ENCODE results near the gene ADGRF3. TPM values are rescaled to one million over a fixed set of nuclear protein-coding genes. Genes with fewer than 3 reads are reported as not detected.

The ADGRF3 gene
- total and polyA plus RNA-seq, 2 of the 13 experiments (the other 11 are each of a cell fraction or from before 2014, with no cell fraction given), result 0.40 to 1.5 TPM

DNA sequence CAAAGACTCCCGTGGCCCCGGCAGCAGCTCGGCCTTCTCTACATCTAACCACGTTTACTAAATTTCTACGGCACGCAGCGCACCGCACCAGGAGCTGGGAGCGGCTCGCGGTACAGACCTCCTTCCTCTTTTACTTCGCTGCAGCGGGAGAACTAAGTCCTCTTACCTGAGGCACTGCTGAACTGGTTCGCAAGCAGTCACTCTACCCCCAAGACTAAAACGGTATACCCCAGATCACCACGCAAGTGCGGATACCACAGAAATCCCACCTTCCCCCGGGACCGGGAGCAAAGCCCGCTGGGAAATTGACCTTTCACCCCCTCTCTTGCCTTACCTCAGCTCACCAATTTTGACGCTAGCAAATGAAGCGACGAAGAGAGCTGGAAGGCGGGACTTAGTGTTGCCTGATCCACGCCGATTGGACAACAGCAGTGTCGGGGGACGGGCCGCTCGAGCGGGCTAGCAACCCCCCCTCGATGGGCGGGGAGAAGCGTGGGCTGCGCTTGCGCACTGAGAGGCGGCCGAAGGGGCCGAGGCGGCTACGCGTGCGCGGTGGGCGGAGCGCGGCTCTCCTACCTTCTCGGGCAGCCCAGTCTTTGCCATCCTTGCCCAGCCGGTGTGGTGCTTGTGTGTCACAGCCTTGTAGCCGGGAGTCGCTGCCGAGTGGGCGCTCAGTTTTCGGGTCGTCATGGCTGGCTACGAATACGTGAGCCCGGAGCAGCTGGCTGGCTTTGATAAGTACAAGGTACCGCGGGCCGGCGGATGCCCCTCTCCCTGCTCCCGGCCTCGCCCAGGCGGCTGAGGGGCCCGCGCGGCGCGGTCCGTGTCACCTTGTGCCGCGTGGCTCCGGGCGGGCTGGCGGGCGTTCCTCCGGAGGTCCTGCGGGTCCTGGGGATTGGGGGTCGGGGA, 790 bp downstream of the ADGRF3 start, which contains the start of gene SELENOI (continued):
- TF ChIP-seq, protein P1, sequence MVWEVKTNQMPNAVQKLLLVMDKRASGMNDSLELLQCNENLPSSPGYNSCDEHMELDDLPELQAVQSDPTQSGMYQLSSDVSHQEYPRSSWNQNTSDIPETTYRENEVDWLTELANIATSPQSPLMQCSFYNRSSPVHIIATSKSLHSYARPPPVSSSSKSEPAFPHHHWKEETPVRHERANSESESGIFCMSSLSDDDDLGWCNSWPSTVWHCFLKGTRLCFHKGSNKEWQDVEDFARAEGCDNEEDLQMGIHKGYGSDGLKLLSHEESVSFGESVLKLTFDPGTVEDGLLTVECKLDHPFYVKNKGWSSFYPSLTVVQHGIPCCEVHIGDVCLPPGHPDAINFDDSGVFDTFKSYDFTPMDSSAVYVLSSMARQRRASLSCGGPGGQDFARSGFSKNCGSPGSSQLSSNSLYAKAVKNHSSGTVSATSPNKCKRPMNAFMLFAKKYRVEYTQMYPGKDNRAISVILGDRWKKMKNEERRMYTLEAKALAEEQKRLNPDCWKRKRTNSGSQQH (CRISPR knock-in tag; IDR thresholded peaks at IDR 0.05; ENCODE audit: low read depth), result peak; percentile 97
- TF ChIP-seq ISX (CRISPR knock-in tag; conservative IDR thresholded peaks at IDR 0.05), result 0 out of 2 replicates have a peak, but pooled peaks have one; percentile 34
- peak; percentile 70; the same call in 1 of the 2 replicates for TF ChIP-seq ZNF225 (CRISPR knock-in tag; IDR thresholded peaks at IDR 0.05)
- TF ChIP-seq KLF9 (CRISPR knock-in tag; IDR thresholded peaks at IDR 0.05; ENCODE audit: low read depth), result no peak
- peak; percentile 65 for TF ChIP-seq HNRNPH1 (optimal IDR thresholded peaks at IDR 0.05; ENCODE audit: low read depth, low read length)
- TF ChIP-seq TGIF2 (CRISPR knock-in tag; IDR thresholded peaks at IDR 0.05), result peak; percentile 89
- TF ChIP-seq, protein P2, sequence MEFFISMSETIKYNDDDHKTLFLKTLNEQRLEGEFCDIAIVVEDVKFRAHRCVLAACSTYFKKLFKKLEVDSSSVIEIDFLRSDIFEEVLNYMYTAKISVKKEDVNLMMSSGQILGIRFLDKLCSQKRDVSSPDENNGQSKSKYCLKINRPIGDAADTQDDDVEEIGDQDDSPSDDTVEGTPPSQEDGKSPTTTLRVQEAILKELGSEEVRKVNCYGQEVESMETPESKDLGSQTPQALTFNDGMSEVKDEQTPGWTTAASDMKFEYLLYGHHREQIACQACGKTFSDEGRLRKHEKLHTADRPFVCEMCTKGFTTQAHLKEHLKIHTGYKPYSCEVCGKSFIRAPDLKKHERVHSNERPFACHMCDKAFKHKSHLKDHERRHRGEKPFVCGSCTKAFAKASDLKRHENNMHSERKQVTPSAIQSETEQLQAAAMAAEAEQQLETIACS (CRISPR knock-in tag; IDR thresholded peaks at IDR 0.05), result no peak; the same call in 1 of the 2 replicates
- TF ChIP-seq ZNF747 (CRISPR knock-in tag; IDR thresholded peaks at IDR 0.05; ENCODE audit: borderline replicate concordance), result peak; percentile 81; the same call in 1 of the 2 replicates
- no peak; the same call in 1 of the 2 replicates for TF ChIP-seq GTF2F1 (IDR thresholded peaks at IDR 0.05; ENCODE audit: low read length)
- peak; percentile 87 for TF ChIP-seq GABPB1 (CRISPR knock-in tag; IDR thresholded peaks at IDR 0.05)
- TF ChIP-seq GATAD2A (CRISPR knock-in tag; IDR thresholded peaks at IDR 0.05), result peak; percentile 68; the same call in 1 of the 2 replicates
- 0 out of 2 replicates have a peak, but pooled peaks have one; percentile 84 for TF ChIP-seq PAWR (CRISPR knock-in tag; IDR thresholded peaks at IDR 0.05; ENCODE audit: borderline replicate concordance)
- TF ChIP-seq MTA1 (CRISPR knock-in tag; IDR thresholded peaks at IDR 0.05; ENCODE audit: borderline replicate concordance), result peak; percentile 50; the same call in 1 of the 2 replicates
- peak; percentile 97 for TF ChIP-seq EED (CRISPR knock-in tag; IDR thresholded peaks at IDR 0.05)
- no peak for TF ChIP-seq GATA4 (IDR thresholded peaks at IDR 0.05; ENCODE audit: borderline replicate concordance, low read depth)
- peak; percentile 90 for TF ChIP-seq ZNF776 (CRISPR knock-in tag; IDR thresholded peaks at IDR 0.05)
- TF ChIP-seq, protein P3, sequence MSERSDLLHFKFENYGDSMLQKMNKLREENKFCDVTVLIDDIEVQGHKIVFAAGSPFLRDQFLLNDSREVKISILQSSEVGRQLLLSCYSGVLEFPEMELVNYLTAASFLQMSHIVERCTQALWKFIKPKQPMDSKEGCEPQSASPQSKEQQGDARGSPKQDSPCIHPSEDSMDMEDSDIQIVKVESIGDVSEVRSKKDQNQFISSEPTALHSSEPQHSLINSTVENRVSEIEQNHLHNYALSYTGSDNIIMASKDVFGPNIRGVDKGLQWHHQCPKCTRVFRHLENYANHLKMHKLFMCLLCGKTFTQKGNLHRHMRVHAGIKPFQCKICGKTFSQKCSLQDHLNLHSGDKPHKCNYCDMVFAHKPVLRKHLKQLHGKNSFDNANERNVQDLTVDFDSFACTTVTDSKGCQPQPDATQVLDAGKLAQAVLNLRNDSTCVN (CRISPR knock-in tag; IDR thresholded peaks at IDR 0.05; ENCODE audit: borderline replicate concordance), result no peak
- TF ChIP-seq, protein P4, sequence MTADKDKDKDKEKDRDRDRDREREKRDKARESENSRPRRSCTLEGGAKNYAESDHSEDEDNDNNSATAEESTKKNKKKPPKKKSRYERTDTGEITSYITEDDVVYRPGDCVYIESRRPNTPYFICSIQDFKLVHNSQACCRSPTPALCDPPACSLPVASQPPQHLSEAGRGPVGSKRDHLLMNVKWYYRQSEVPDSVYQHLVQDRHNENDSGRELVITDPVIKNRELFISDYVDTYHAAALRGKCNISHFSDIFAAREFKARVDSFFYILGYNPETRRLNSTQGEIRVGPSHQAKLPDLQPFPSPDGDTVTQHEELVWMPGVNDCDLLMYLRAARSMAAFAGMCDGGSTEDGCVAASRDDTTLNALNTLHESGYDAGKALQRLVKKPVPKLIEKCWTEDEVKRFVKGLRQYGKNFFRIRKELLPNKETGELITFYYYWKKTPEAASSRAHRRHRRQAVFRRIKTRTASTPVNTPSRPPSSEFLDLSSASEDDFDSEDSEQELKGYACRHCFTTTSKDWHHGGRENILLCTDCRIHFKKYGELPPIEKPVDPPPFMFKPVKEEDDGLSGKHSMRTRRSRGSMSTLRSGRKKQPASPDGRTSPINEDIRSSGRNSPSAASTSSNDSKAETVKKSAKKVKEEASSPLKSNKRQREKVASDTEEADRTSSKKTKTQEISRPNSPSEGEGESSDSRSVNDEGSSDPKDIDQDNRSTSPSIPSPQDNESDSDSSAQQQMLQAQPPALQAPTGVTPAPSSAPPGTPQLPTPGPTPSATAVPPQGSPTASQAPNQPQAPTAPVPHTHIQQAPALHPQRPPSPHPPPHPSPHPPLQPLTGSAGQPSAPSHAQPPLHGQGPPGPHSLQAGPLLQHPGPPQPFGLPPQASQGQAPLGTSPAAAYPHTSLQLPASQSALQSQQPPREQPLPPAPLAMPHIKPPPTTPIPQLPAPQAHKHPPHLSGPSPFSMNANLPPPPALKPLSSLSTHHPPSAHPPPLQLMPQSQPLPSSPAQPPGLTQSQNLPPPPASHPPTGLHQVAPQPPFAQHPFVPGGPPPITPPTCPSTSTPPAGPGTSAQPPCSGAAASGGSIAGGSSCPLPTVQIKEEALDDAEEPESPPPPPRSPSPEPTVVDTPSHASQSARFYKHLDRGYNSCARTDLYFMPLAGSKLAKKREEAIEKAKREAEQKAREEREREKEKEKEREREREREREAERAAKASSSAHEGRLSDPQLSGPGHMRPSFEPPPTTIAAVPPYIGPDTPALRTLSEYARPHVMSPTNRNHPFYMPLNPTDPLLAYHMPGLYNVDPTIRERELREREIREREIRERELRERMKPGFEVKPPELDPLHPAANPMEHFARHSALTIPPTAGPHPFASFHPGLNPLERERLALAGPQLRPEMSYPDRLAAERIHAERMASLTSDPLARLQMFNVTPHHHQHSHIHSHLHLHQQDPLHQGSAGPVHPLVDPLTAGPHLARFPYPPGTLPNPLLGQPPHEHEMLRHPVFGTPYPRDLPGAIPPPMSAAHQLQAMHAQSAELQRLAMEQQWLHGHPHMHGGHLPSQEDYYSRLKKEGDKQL (CRISPR knock-in tag; IDR thresholded peaks at IDR 0.05; ENCODE audit: low read depth), result no peak; the same call in 1 of the 2 replicates
- peak; percentile 31; the same call in 1 of the 2 replicates for TF ChIP-seq ZNF205 (CRISPR knock-in tag; IDR thresholded peaks at IDR 0.05)
- TF ChIP-seq SMARCE1 (IDR thresholded peaks at IDR 0.05; ENCODE audit: borderline replicate concordance), result no peak
- 0 out of 2 replicates have a peak, but pooled peaks have one; percentile 53 for TF ChIP-seq RFXANK (CRISPR knock-in tag; IDR thresholded peaks at IDR 0.05)
